GM18519 (cell line): Measurements from ENCODE around the gene SPATA22.
"Not testable (repeated sequence)": the region's sequence is repeated elsewhere in the genome, so short reads cannot be mapped to it uniquely, and the experiment has no call there.

Experiments used
- ATAC-seq: cut with Tn5 transposase; IDR thresholded peaks from one replicate; pipeline ENCODE4 v1.9.1; 2021; ENCODE audit warnings: mild to moderate bottlenecking, moderate library complexity; ENCODE audit not compliant: unreplicated experiment, low FRiP score

Gene SPATA22

DNA sequence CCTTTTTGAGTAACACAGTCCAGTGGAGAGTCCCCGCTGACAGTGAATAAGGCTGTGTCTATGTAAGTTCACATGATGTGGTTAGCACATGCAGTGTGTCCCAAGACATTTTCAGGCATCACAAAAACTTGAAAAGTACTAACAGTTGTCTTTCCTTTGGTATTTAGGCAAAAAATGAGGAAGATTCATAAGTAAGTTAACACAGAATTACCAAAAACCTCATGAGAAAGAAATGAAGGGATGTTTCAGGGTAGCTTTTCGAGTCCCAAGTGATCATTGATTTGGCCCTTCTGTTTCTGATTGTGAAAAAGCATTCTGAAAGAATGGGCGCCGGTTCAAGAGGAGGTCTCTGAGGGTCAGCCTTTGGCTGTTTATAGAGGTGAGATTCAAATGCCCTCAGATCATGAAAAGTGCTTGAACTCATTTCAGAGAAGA lies 3.6 kb upstream of the SPATA22 start:
- ATAC-seq = no peak

DNA sequence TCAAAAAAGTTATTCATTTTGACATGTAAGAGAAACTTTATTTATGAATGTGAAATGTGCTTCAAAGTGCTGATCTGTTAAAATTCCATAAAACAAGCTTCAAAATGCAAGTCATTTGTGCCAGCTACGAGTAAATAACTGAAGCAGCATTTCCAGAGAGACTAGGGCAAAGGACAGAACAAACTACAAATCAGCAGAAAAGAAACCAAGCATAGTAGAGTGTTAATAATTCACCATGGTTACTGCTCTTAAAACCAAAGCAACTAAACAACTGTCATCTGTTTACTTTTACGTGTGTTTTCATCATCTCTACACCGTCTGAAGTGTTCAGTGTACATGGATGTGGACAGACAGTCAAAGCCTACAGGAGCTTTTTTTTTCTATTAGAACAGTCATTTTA lies 2.6 kb upstream of the SPATA22 start:
- no peak for ATAC-seq

DNA sequence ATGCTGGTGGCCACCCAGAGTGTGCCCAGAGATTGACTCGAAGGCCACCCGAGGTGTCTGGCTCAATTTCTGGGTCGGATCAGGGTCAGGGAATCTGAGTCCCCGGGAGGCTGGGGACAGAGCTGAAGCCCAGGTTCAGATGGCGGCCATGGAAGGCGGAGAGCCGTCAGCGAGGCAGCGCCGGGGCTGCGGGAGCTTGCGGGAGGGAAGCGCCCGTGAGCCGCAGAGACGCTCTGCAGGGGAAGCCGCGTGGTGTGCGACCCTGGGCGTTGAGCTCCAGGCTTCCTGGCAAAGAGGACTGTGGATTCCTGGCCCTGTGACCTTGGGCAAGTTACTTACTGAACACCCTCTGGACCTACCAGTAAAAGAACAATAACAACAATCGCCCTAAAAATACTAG lies 518 bp upstream of the SPATA22 start:
- ATAC-seq = no peak

DNA sequence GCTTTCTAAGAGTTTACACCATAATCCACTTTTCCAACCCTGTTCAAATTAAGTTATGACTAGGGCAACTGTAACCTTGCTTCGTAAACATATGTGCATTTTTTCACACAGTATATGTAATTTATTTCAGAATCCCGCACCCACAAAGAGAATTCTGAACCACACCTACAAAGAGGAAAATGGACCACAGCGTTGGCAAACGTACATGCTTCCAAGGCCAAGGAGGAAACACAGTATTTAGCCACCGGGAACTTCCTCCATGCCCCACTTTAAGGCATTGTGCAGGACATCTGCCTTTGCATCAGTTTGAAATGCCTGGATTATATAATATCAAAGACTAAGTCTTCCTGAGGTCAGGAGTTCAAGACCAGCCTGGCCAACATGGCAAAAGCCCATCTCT lies 2.1 kb downstream of the SPATA22 start:
- no peak for ATAC-seq

DNA sequence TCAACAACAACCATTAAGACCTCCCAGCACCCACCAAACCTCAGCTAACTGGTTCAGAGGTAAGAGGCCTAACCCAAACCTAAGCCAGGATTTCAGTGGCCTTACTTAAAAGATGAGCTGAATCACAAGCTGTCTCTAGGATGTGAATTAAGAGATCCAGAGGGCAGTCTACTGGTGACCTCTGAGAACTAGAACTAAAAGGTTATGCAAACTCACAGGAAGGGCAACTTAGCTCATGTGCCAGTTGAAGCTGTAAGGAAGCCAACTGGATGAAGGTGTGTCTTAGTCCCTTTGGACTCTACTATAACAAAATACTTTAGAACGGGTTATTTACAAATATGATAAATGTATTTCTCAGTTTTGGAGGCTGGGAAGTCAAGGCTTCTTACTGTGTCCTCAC lies 5.3 kb downstream of the SPATA22 start:
- ATAC-seq = not testable (repeated sequence)

DNA sequence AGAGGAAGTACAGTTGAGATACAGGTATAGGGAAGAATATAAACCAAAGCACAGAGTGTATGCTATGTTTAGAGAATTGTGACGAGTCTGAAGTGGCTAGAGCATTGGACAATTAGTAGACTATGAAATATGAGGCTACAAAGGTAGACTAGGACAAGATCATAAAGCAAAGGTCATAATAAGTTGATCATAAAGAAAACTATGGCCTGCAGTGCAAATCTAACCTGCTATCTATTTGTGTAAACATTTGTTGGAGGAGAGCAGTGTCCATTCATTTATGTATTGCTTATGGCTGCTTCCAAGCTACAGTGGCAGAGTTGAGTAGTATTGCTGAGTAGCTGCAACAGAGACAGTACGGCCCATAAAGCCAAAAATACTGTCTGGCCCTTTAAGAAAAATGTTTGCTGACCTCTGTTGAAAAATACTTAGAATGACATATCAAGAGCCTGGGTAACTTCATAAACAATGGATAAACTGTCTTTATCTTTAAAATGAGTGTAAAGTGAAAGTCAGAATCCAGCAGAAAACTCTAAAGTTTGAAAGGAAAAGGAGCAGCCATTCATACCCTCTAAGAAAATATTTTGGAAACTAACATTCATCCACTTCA lies 23.5 kb downstream of the SPATA22 start:
- no peak for ATAC-seq

DNA sequence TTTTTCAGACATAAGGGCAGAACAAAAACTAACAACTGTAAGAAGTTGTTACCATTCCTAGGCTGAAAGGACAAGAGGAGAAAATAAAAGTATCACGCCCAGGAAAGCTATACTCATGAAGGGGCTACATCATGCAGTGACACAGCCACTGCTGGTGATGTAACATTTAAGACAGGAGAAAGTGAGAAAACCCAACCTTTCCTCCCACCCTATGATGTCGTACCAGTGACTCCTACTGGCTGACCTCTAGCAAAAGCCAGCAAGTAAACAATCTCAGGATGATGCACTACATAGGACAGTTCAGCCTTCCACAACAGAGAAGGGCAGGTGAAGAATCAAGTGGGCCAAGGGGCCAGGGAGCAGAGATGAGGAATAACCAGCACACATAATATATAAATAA lies 24.0 kb downstream of the SPATA22 start:
- ATAC-seq = no peak

DNA sequence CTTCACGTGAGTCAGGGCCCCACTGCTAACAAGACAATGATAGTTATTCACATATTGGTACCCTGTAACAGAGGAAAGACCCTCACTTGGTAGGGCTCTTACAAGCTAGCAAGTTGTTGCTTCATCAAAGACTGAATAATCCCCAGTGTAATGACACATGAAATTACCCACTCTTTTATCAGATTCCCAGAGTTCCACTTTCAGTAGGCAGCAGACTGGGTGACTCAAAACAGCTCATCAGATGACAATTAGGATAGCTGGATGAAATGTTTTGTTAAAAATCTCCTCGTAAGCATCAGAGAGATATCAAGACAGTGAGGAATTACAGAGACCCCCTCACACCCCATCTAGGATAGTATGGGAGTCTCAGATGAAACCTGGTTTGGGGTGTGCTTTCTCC lies 31.2 kb downstream of the SPATA22 start:
- ATAC-seq = no peak

DNA sequence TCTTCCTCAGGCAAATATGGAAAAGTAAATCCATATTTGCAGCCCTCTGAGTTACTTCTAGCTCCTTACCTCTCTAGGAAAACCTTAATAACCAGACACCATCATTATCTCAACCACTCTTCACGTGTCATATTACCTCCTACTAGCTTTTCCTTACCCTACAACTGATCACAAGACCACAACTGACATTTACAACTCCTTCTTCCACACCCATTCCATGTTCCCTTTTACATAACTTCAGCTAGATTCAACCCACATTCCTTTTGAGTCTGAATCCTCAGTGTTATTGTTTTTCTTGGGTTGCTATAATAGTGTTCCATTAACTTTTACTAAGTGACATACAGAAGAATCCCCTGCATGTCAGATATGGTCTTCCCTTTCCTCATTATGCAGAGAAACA lies 33.3 kb downstream of the SPATA22 start:
- no peak for ATAC-seq

DNA sequence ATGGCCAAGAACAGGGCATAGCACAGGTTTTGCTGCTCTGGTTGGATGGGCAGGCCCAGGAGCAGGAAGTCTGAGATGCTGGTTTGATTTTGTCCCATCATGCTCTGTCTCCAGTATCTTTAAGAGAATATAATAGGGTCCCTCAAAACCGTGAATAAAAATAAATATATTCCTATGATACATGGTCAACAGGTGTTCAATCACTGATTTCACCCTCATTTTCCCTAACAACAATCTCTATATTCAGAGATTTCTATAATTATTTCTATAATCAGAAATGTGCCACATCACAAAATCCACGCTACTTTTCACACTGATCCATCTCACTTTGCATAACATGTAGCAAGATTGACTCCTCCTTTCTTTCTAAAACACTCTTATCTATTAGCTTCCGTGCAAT lies 37.9 kb downstream of the SPATA22 start, which contains the start of gene OR1E2:
OR1E2 (minus strand) TSS at position 101 of the 400 bp plus-strand sequence; CDS start at position 101, 0 bp downstream.
- ATAC-seq = no peak

DNA sequence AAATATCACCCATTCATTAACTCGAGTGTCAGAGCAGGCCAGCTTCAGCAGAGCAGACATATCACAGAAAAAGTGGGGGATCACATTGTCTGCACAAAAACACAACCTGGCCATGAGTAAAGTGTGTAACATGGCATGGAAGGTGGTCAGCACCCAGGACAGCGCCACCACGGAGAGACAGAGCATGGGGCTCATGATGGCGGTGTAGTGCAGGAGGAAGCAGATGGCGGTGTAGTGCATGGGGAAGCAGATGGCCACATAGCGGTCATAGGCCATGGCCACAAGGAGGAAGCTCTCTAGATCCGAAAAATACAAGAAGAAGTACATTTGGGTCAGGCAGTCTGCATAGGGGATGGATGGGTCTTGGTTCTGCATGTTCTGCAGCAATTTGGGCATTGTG lies 38.4 kb downstream of the SPATA22 start:
- ATAC-seq = not testable (repeated sequence)

DNA sequence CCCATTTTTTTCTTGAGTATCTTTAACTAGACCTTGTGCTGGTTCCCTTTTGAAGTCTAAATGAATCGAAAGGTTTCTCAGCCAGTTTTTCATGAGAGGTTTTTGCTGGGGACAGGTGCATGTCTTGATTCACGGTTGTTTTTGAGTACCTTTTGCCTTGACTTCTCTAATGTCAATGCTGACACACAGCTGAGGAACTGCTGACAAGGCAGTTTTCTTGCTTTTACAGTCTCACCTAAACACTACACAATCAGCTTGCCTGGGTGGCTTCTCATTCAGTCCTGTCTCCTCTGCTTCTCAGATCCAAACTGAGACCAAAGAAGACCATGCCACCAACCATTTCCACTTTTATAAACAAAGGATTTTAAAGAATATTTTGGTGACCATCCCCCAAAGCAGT lies 53.4 kb downstream of the SPATA22 start:
- no peak for ATAC-seq

DNA sequence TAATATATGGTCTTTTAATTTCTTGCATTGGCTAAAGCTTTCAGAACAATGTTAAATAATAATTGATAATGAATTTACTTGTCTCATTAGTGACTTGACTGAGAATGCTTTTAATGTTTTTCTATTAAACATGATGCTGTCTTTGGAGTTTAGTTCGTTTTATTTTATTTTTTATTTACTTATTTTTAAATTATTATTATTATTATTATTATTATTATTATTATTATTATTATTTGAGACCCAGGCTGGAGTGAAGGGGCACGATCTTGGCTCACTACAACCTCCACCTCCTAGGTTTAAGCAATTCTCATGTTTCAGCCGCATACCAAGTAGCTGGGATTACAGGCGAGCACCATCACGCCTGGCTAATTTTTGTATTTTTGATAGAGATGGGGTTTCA lies 56.0 kb downstream of the SPATA22 start:
- ATAC-seq = no peak

DNA sequence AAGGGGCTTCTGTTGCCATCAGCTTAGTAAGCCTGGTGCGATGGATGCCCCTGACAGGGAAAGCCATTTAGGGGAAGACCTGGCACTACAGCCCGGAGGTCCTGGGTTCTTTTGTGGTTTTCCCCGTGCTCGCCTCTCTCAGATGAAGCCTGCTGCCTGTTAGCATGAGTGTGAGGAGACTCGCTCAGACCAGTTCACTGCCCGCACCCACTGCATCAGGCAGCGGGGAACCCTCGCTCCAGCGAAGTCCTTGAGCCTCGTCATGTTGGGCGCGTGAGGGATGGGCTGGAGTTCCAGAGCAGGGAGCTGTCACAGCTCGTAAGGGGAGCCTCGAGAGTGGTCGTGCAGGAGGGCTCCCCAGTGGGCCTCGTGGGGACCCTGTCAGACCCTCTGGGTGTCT lies 59.4 kb downstream of the SPATA22 start:
- ATAC-seq = not testable (repeated sequence)

DNA sequence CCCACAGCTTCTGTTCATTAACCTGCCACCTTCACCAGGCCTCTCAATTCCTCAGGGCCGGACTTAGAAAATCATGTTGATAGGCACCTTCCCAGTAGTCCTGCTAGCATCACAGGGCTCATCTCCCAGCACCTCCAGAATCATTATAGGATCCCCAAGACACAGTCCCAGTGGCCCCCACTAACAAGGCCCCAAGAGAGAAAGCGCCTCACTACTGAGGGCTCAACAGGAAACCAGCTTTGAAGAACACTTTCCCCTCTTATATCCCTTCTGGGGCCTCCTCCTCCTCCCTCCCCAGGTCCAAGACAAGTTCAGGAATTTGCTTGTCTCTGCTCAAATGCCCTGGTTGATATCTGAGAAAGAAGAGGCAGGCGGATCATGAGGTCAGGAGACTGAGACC lies 60.5 kb downstream of the SPATA22 start, which contains the start of gene OR3A3:
OR3A3 (plus strand) TSS at position 301 of the 400 bp plus-strand sequence.
- no peak for ATAC-seq

DNA sequence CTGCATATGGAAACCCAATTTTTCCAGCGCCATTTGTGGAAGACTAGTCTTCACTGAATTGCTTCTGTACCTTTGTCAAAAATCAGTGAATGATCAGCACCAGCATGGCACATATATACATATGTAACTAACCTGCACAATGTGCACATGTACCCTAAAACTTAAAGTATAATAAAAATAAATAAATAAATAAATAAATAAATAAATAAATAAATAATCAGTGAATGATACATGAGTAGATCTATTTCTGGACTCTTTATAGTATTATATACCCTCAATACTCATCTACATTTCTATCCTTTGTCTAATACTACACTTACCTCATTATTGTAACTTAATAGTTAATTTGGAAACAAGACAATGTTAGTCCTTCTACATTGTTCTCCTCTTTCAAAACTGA lies 67.8 kb downstream of the SPATA22 start:
- not testable (repeated sequence) for ATAC-seq

DNA sequence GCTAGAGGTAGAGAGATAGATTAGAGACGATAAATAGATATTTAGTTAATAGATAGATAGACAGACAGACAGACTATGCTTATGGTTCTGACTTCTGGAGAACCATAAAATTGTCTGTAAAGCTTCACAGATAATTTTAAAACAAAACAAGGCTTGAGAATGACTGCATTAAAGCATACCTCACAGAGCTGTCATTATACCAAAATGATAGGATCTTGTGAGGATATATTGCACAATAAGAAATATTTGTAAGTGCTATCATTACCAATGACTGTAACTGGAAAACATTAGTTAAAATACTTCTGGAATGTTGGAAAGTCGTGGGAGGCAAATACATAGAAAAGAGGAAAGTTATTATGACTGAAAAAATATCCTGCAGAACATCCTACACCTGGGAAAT lies 69.8 kb downstream of the SPATA22 start:
- no peak for ATAC-seq

DNA sequence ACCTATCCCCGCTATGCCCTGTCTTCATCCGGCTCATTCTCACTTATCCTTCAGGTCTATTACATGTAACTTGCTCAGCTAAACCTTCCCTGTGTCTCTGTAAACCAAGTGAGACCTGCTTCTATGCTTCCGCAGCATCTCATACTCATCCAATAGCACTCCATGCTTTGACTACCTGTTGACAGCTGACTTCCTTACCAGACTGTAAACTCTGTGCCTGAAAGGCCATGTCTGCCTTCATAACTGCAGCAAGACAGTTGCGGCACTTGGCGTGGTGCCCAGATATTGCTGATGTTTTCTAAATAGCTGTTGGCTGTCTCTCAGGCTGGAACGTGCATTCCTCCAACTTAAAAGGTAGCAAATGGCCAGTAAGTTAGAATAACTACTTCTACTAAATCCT lies 71.6 kb downstream of the SPATA22 start:
- ATAC-seq = no peak

DNA sequence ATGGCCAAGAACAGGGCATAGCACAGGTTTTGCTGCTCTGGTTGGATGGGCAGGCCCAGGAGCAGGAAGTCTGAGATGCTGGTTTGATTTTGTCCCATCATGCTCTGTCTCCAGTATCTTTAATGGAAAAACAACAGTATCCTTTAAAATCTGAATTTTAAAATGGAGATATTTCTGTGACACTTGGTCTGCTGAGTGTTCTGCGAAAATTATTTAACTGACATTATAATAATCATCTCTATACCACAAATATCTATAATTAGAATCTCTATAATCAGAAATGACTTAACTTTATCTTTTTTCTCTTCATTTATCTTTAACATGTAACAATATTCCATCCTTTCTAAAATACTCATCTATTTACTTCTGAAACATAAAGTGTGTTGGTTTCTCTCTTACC lies 73.3 kb downstream of the SPATA22 start, which contains the start of gene OR1E1:
OR1E1 (minus strand) TSS at position 101 of the 400 bp plus-strand sequence; CDS start at position 101, 0 bp downstream.
- no peak for ATAC-seq

DNA sequence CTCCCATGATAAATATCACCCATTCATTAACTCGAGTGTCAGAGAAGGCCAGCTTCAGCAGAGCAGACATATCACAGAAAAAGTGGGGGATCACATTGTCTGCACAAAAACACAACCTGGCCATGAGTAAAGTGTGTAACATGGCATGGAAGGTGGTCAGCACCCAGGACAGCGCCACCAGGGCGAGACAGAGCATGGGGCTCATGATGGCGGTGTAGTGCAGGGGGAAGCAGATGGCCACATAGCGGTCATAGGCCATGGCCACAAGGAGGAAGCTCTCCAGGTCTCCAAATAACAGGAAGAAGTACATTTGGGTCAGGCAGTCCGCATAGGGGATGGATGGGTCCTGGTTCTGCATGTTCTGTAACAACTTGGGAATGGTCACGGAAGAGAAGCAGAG lies 73.8 kb downstream of the SPATA22 start:
- not testable (repeated sequence) for ATAC-seq
